Gastrocnemius medialis (tissue), 4 donors: ENCODE results near the gene NFKBIZ. TPM values are rescaled to one million over a fixed set of nuclear protein-coding genes. Genes with fewer than 3 reads are reported as not detected.

Source experiments
- ATAC-seq, 2 donors: fragments of 150-250 bp; one replicate each; pipeline ENCODE4 v1.9.1; 2016
- DNase-seq, 2 donors: peaks; one replicate each; pipeline ENCODE4 v3.0.0-alpha.2; 2019
- H3K27ac ChIP-seq, 4 donors: fragments of 200-600 bp; sonication (generic); 1 replicate in 1 of 4; 2 replicates in 3 of 4; pipeline ENCODE4 v1.5.1; 2016 to 2018; ENCODE audit warnings: mild to moderate bottlenecking in 2 of 4, moderate library complexity in 1 of 4
- H3K27me3 ChIP-seq, 3 donors: fragments of 200-600 bp; sonication (generic) in 2 of 3; 1 replicate in 1 of 3; 2 replicates in 2 of 3; pipeline versions ENCODE4 v1.5.1 to v1.6.0; 2016 to 2019; ENCODE audit warnings: mild to moderate bottlenecking in 1 of 3, moderate library complexity in 1 of 3
- H3K36me3 ChIP-seq, 2 donors: fragments of 200-600 bp; sonication (generic) in 1 of 2; one replicate each; pipeline ENCODE4 v1.5.1; 2017 to 2018
- H3K4me1 ChIP-seq, 2 donors: fragments of 200-600 bp; sonication (generic) in 1 of 2; one replicate each; pipeline ENCODE4 v1.5.1; 2016 to 2017; ENCODE audit warnings: mild to moderate bottlenecking in 2 of 2
- H3K4me3 ChIP-seq, 4 donors: fragments of 200-600 bp; sonication (generic) in 3 of 4; 1 replicate in 1 of 4; 2 replicates in 3 of 4; pipeline ENCODE4 v1.5.1; 2016 to 2019; ENCODE audit warnings: mild to moderate bottlenecking in 2 of 4
- H3K9me3 ChIP-seq, 3 donors: fragments of 200-600 bp; sonication (generic) in 2 of 3; 1 replicate in 1 of 3; 2 replicates in 2 of 3; pipeline ENCODE4 v1.5.1; 2016 to 2019
- POLR2A ChIP-seq, 2 donors: fragments of 450-650 bp; IDR thresholded peaks; one replicate each; pipeline ENCODE4 v1.6.1; 2017; ENCODE audit warnings: antibody characterized with exemption in 2 of 2, mild to moderate bottlenecking in 2 of 2, moderate library complexity in 2 of 2
- in situ Hi-C, 4 donors: fragments of 200-750 bp; cut with MboI; loops; one replicate each; pipeline versions ENCODE4 v1.15.0 to v1.8.0; 2017; ENCODE audit warnings: low sequenced_read_pairs in 4 of 4
- intact Hi-C: fragments of 100-400 bp; cut with DNase I; formaldehyde crosslinking; loops from one replicate; pipeline ENCODE4 v1.15.1; 2023; ENCODE audit warnings: low total_unique reads
- total RNA-seq, 4 donors: library from RNA; depleted of rRNA; stranded (reverse); fragments of >200 nt; gene quantifications; one replicate each; pipeline versions ENCODE4 v1.1.0 to v1.2.3, GENCODE V29; 2016
- TF ChIP-seq, protein P1 (sequence below), 5 experiments: fragments of 450-650 bp in 3 of 5; fragments of 200-600 bp in 2 of 5; sonication (generic) in 2 of 5; IDR thresholded peaks in 4 of 5; conservative IDR thresholded peaks in 1 of 5; 1 replicate in 4 of 5; 2 replicates in 1 of 5; pipeline ENCODE4 v1.5.1; 2016 to 2019; ENCODE audit warnings: antibody characterized with exemption in 5 of 5, mild to moderate bottlenecking in 3 of 5, moderate library complexity in 3 of 5

NFKBIZ gene
- total RNA-seq, 4 donors from 2014 or later, result 9.2 to 25.9 (median 20.6) TPM

DNA sequence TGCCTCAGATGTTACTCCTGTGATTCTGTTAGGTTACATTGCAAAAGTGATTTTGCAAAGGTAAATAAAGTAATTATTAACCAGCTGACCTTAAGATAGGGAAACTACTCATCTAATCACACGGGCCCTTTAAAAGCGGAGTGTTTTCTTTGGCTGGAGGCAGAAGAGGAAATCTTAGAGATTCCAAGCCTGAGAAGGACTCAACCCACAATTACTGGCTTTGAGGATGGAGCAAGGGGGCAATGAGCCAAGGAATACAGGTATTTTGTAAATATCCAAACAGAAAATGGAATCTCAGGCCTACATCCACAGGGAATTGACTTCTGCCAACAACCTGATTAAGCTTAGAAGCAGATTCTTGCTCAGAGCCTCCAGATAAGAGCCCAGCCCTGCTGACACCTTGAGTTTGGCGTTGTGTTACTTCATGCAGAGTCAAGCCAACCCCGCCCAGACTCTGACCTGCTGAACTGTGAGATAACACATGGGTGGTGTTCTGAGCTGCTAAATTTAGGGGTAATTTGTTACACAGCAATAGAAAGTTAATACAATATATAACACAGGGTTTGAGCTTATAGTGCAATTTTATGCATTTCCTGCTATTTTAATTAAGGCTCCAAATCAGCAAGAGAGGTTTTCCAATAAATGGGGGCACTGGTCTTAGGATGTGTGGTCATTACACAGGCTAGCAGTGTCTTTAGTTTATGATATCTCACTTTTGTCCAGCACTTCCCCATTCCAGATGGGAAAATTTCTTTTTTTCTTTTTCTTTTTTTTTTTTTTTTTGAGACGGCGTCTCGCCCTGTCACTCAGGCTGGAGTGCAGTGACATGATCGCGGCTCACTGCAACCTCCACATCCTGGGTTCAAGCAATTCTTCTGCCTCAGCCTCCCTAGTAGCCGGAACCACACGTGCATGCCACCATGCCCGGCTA is 19.5 kb downstream of the NFKBIZ start:
- intact Hi-C loops (no loop called here), in situ Hi-C loops (no loop called here)
- Histone ChIP-seq H3K27me3 (no peaks in the 10 kb centered on the region), H3K36me3 (no peaks in the 10 kb centered on the region), H3K4me1 (no peaks in the 10 kb centered on the region), H3K4me3 (no peak overlapping the region), H3K9me3 (no peaks in the 10 kb centered on the region), H3K27ac (no peak overlapping the region)
- peak; percentile 56 for ATAC-seq
- DNase-seq, result no peak
- TF ChIP-seq POLR2A (IDR thresholded peaks at IDR 0.05), result no peak
- TF ChIP-seq, protein P1, sequence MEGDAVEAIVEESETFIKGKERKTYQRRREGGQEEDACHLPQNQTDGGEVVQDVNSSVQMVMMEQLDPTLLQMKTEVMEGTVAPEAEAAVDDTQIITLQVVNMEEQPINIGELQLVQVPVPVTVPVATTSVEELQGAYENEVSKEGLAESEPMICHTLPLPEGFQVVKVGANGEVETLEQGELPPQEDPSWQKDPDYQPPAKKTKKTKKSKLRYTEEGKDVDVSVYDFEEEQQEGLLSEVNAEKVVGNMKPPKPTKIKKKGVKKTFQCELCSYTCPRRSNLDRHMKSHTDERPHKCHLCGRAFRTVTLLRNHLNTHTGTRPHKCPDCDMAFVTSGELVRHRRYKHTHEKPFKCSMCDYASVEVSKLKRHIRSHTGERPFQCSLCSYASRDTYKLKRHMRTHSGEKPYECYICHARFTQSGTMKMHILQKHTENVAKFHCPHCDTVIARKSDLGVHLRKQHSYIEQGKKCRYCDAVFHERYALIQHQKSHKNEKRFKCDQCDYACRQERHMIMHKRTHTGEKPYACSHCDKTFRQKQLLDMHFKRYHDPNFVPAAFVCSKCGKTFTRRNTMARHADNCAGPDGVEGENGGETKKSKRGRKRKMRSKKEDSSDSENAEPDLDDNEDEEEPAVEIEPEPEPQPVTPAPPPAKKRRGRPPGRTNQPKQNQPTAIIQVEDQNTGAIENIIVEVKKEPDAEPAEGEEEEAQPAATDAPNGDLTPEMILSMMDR (IDR thresholded peaks at IDR 0.05 in 4 of 5, conservative IDR thresholded peaks at IDR 0.05 in 1 of 5), result no peak

GRCh38 chr3:101870138-101870537 is 20.8 kb downstream of the NFKBIZ start:
- Histone ChIP-seq H3K27ac (no peak overlapping the region), H3K27me3 (no peaks in the 10 kb centered on the region), H3K9me3 (no peaks in the 10 kb centered on the region), H3K4me3 (no peak overlapping the region), H3K36me3 (no peaks in the 10 kb centered on the region), H3K4me1 (no peaks in the 10 kb centered on the region)
- in situ Hi-C loops, result no loop called here
- DNase-seq (no peak), ATAC-seq (no peak)
- TF ChIP-seq, protein P1 (IDR thresholded peaks at IDR 0.05 in 4 of 5, conservative IDR thresholded peaks at IDR 0.05 in 1 of 5), result no peak
- TF ChIP-seq POLR2A (IDR thresholded peaks at IDR 0.05), result no peak
- intact Hi-C loops, result no loop called here

- H3K27me3 ChIP-seq, result no peaks in the 10 kb centered on the region
- ATAC-seq, result no peak
- H3K36me3 ChIP-seq, result no peaks in the 10 kb centered on the region
- H3K9me3 ChIP-seq, result no peaks in the 10 kb centered on the region
- DNase-seq, result no peak
- no peaks in the 10 kb centered on the region for H3K4me1 ChIP-seq
- intact Hi-C loops (no loop called here), in situ Hi-C loops (no loop called here)
- H3K4me3 ChIP-seq, result no peak overlapping the region
- TF ChIP-seq, protein P1 (IDR thresholded peaks at IDR 0.05 in 4 of 5, conservative IDR thresholded peaks at IDR 0.05 in 1 of 5), result no peak
- no peak for TF ChIP-seq POLR2A (IDR thresholded peaks at IDR 0.05)
- no peak overlapping the region for H3K27ac ChIP-seq
Measured at GRCh38 chr3:101873619-101874018, 24.3 kb downstream of the NFKBIZ start.

DNA sequence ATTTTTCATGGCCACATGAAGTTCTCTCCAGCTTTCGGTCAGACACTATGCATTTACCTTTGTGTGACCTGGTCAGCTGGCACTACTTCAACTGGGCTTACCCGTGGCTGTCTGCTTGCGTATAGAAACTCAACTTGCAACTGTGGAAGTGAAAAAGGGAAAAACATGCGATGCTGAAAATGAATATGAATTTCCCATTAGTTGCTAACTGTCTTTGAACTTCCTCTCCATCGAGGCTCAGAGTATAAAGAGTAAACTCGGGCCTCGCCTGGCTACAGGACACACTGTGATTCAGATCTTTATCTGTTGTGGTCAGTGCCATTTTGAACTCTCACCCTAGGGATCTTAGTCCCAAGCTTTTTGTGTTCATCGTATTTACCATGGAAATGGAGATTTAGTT is 26.8 kb downstream of the NFKBIZ start:
- in situ Hi-C loops (no loop called here), intact Hi-C loops (no loop called here)
- DNase-seq, result no peak
- Histone ChIP-seq H3K27me3 (no peaks in the 10 kb centered on the region), H3K4me3 (no peak overlapping the region), H3K27ac (no peak overlapping the region), H3K9me3 (no peaks in the 10 kb centered on the region), H3K4me1 (no peaks in the 10 kb centered on the region), H3K36me3 (no peaks in the 10 kb centered on the region)
- TF ChIP-seq, protein P1 (IDR thresholded peaks at IDR 0.05 in 4 of 5, conservative IDR thresholded peaks at IDR 0.05 in 1 of 5), result no peak
- no peak for TF ChIP-seq POLR2A (IDR thresholded peaks at IDR 0.05)
- no peak for ATAC-seq
